ENCODE measurements around the gene APBA2. TPM values are rescaled to one million over a fixed set of nuclear protein-coding genes. Genes with fewer than 3 reads are reported as not detected.

APBA2 gene
- total RNA-seq, 4 donors from 2014 or later, result 1.3 to 7.0 (median 2.4) TPM

- Histone ChIP-seq H3K4me3 (no peak overlapping the region), H3K27me3 (peaks cover 3% of the 10 kb centered on the region), H3K27ac (no peak overlapping the region), H3K4me1 (no peaks in the 10 kb centered on the region), H3K36me3 (no peaks in the 10 kb centered on the region), H3K9me3 (no peaks in the 10 kb centered on the region)
- WGBS, result 80% methylated on average over 5 of the region's 5 CpGs
- TF ChIP-seq POLR2AphosphoS5 (IDR thresholded peaks at IDR 0.05) (no peak), EP300 (IDR thresholded peaks at IDR 0.05) (no peak), POLR2A (IDR thresholded peaks at IDR 0.05) (no peak)
- TF ChIP-seq, protein P1, sequence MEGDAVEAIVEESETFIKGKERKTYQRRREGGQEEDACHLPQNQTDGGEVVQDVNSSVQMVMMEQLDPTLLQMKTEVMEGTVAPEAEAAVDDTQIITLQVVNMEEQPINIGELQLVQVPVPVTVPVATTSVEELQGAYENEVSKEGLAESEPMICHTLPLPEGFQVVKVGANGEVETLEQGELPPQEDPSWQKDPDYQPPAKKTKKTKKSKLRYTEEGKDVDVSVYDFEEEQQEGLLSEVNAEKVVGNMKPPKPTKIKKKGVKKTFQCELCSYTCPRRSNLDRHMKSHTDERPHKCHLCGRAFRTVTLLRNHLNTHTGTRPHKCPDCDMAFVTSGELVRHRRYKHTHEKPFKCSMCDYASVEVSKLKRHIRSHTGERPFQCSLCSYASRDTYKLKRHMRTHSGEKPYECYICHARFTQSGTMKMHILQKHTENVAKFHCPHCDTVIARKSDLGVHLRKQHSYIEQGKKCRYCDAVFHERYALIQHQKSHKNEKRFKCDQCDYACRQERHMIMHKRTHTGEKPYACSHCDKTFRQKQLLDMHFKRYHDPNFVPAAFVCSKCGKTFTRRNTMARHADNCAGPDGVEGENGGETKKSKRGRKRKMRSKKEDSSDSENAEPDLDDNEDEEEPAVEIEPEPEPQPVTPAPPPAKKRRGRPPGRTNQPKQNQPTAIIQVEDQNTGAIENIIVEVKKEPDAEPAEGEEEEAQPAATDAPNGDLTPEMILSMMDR (IDR thresholded peaks at IDR 0.05), result no peak
- DNase-seq (ENCODE audit: low spot score in 2 of 2), result peak in 1 of 2 donors; percentile 74
Measured at GRCh38 chr15:29065571-29065970, 179.8 kb downstream of the APBA2 start.

GRCh38 chr15:29066310-29066709 is 180.5 kb downstream of the APBA2 start:
- WGBS, result 88% methylated on average over 5 of the region's 5 CpGs
- H3K27me3 ChIP-seq, result peaks cover 3% of the 10 kb centered on the region
- DNase-seq (ENCODE audit: low spot score in 2 of 2), result peak in 1 of 2 donors; percentile 74
- H3K4me3 ChIP-seq, result no peak overlapping the region
- TF ChIP-seq, protein P1 (IDR thresholded peaks at IDR 0.05), result no peak
- no peak for TF ChIP-seq POLR2A (IDR thresholded peaks at IDR 0.05)
- TF ChIP-seq EP300 (IDR thresholded peaks at IDR 0.05), result no peak
- TF ChIP-seq POLR2AphosphoS5 (IDR thresholded peaks at IDR 0.05), result no peak
- H3K4me1 ChIP-seq, result no peaks in the 10 kb centered on the region
- H3K9me3 ChIP-seq, result no peaks in the 10 kb centered on the region
- H3K36me3 ChIP-seq, result no peaks in the 10 kb centered on the region
- no peak overlapping the region for H3K27ac ChIP-seq

- H3K27me3 ChIP-seq, result peaks cover 3% of the 10 kb centered on the region
- no peaks in the 10 kb centered on the region for H3K9me3 ChIP-seq
- WGBS, result 77% methylated on average over 2 of the region's 2 CpGs
- no peak overlapping the region for H3K4me3 ChIP-seq
- DNase-seq (ENCODE audit: low spot score in 2 of 2), result no peak
- no peaks in the 10 kb centered on the region for H3K36me3 ChIP-seq
- H3K4me1 ChIP-seq, result no peaks in the 10 kb centered on the region
- TF ChIP-seq POLR2A (IDR thresholded peaks at IDR 0.05) (no peak), POLR2AphosphoS5 (IDR thresholded peaks at IDR 0.05) (no peak), EP300 (IDR thresholded peaks at IDR 0.05) (no peak)
- TF ChIP-seq, protein P1 (IDR thresholded peaks at IDR 0.05), result no peak
- no peak overlapping the region for H3K27ac ChIP-seq
Measured at GRCh38 chr15:29066838-29067237, 181.1 kb downstream of the APBA2 start.

GRCh38 chr15:29067949-29068348 is 182.2 kb downstream of the APBA2 start:
- 57% methylated on average over 7 of the region's 7 CpGs for WGBS
- TF ChIP-seq, protein P1 (IDR thresholded peaks at IDR 0.05), result no peak
- TF ChIP-seq POLR2A (IDR thresholded peaks at IDR 0.05) (no peak), EP300 (IDR thresholded peaks at IDR 0.05) (no peak), POLR2AphosphoS5 (IDR thresholded peaks at IDR 0.05) (no peak)

DNA sequence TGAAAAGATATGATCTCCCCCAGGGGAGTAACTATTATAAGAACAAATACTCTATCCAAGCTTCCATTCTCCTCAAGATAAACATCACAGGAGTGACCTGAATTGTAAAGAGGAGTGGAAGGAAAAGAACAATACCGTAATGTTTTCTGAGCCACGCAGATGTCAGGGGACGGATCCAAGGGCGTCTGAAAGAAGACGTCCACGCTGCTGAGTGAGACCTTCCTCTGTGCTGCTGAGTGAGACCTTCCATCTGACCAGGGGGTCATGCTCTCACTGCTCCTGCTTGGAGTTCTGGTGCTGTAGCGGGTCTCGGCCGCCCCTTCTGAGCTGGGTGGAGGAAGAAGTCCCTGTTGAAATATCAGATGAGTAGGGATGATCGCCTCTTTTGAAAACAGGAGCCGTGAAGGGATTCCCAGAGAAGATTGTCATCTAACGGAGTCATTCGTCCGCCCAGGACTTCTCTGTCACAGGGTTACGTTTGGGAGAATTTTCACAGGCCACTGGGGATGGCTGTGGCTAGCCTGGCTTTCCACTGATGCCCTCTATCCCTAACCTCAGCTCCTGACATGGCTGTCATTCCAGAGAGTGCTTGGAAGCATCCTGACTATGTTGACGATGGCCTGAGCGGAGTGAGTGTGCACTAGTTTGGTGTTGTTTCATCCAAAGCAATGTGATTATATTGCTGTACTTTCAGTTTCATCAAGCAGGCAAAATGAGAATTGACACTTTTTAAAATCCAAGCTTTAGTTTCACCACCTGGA is 184.9 kb downstream of the APBA2 start:
- DNase-seq (ENCODE audit: low spot score in 2 of 2), result no peak
- 78% methylated on average over 17 of the region's 17 CpGs for WGBS
- Histone ChIP-seq H3K27me3 (no peaks in the 10 kb centered on the region), H3K4me3 (no peak overlapping the region), H3K4me1 (no peaks in the 10 kb centered on the region), H3K36me3 (no peaks in the 10 kb centered on the region), H3K9me3 (no peaks in the 10 kb centered on the region), H3K27ac (no peak overlapping the region)
- TF ChIP-seq POLR2AphosphoS5 (IDR thresholded peaks at IDR 0.05) (no peak), EP300 (IDR thresholded peaks at IDR 0.05) (no peak), POLR2A (IDR thresholded peaks at IDR 0.05) (no peak)
- TF ChIP-seq, protein P1 (IDR thresholded peaks at IDR 0.05), result no peak

More at GRCh38 chr15:29067949-29068348, 182.2 kb downstream of the APBA2 start:
- Histone ChIP-seq H3K36me3 (no peaks in the 10 kb centered on the region), H3K4me3 (no peak overlapping the region), H3K4me1 (no peaks in the 10 kb centered on the region), H3K9me3 (no peaks in the 10 kb centered on the region), H3K27ac (no peak overlapping the region), H3K27me3 (peaks cover 3% of the 10 kb centered on the region)
- DNase-seq (ENCODE audit: low spot score in 2 of 2), result no peak
